Measurements from ENCODE around the gene NUFIP2.

NUFIP2 gene

GRCh38 chr17:29293890-29294579 is at the start of gene NUFIP2:
Gene NUFIP2, minus strand, starts transcription at chr17:29294148. Its CDS starts 89 bp downstream, at chr17:29294059.
- in situ Hi-C loops (cut with HindIII; ENCODE audit: low sequenced_read_pairs), result no loop called here

GRCh38 chr17:29342158-29342765 is 48.3 kb upstream of the NUFIP2 start:
- in situ Hi-C loops (cut with HindIII; ENCODE audit: low sequenced_read_pairs), result no loop called here

- in situ Hi-C loops (cut with HindIII; ENCODE audit: low sequenced_read_pairs), result no loop called here
These were observed 47.8 kb upstream of the NUFIP2 start for GRCh38 chr17:29341726-29342125.

GRCh38 chr17:29339016-29339415 is 45.1 kb upstream of the NUFIP2 start:
- in situ Hi-C loops (cut with HindIII; ENCODE audit: low sequenced_read_pairs), result loop anchor here (10.0 kb wide), 1 partner anchor 66 kb away; no protein-coding TSS in a partner anchor

- in situ Hi-C loops (cut with HindIII; ENCODE audit: low sequenced_read_pairs), result loop anchor here (10.0 kb wide), 1 partner anchor 73 kb away; no protein-coding TSS in a partner anchor
These were observed 37.7 kb upstream of the NUFIP2 start for GRCh38 chr17:29331708-29332085.

GRCh38 chr17:29331075-29331707 is 37.2 kb upstream of the NUFIP2 start:
- in situ Hi-C loops (cut with HindIII; ENCODE audit: low sequenced_read_pairs), result loop anchor here (10.0 kb wide), 1 partner anchor 74 kb away; no protein-coding TSS in a partner anchor

GRCh38 chr17:29327412-29327811 is 33.5 kb upstream of the NUFIP2 start:
- in situ Hi-C loops (cut with HindIII; ENCODE audit: low sequenced_read_pairs), result no loop called here

- in situ Hi-C loops (cut with HindIII; ENCODE audit: low sequenced_read_pairs), result no loop called here
These were observed 32.3 kb upstream of the NUFIP2 start for GRCh38 chr17:29326023-29326813.

GRCh38 chr17:29322363-29322762 is 28.4 kb upstream of the NUFIP2 start:
- in situ Hi-C loops (cut with HindIII; ENCODE audit: low sequenced_read_pairs), result no loop called here

GRCh38 chr17:29303386-29303785 is 9.4 kb upstream of the NUFIP2 start:
- in situ Hi-C loops (cut with HindIII; ENCODE audit: low sequenced_read_pairs), result no loop called here

GRCh38 chr17:29299031-29299430 is 5.1 kb upstream of the NUFIP2 start:
- in situ Hi-C loops (cut with HindIII; ENCODE audit: low sequenced_read_pairs), result loop anchor here (5.0 kb wide), 1 partner anchor 42 kb away; no protein-coding TSS in a partner anchor

GRCh38 chr17:29295420-29295819 is 1.5 kb upstream of the NUFIP2 start:
- in situ Hi-C loops (cut with HindIII; ENCODE audit: low sequenced_read_pairs), result loop anchor here (5.0 kb wide), 1 partner anchor 38 kb away; no protein-coding TSS in a partner anchor

- in situ Hi-C loops (cut with HindIII; ENCODE audit: low sequenced_read_pairs), result no loop called here
These were observed 592 bp upstream of the NUFIP2 start for GRCh38 chr17:29294580-29294900.

- in situ Hi-C loops (cut with HindIII; ENCODE audit: low sequenced_read_pairs), result no loop called here
These were observed 707 bp downstream of the NUFIP2 start for GRCh38 chr17:29292992-29293889.

GRCh38 chr17:29292071-29292991 is 1.6 kb downstream of the NUFIP2 start:
- in situ Hi-C loops (cut with HindIII; ENCODE audit: low sequenced_read_pairs), result no loop called here

- in situ Hi-C loops (cut with HindIII; ENCODE audit: low sequenced_read_pairs), result no loop called here
These were observed 2.7 kb downstream of the NUFIP2 start for GRCh38 chr17:29291163-29291752.

GRCh38 chr17:29289852-29290251 is 4.1 kb downstream of the NUFIP2 start:
- in situ Hi-C loops (cut with HindIII; ENCODE audit: low sequenced_read_pairs), result no loop called here

- in situ Hi-C loops (cut with HindIII; ENCODE audit: low sequenced_read_pairs), result no loop called here
These were observed 10.0 kb downstream of the NUFIP2 start for GRCh38 chr17:29283961-29284360.

GRCh38 chr17:29283496-29283895 is 10.5 kb downstream of the NUFIP2 start:
- in situ Hi-C loops (cut with HindIII; ENCODE audit: low sequenced_read_pairs), result no loop called here
